ENCODE measurements around the gene NGDN.
A peak's percentile ranks its signal among the peaks of the same experiment; 100 is the strongest.

NGDN gene

DNA sequence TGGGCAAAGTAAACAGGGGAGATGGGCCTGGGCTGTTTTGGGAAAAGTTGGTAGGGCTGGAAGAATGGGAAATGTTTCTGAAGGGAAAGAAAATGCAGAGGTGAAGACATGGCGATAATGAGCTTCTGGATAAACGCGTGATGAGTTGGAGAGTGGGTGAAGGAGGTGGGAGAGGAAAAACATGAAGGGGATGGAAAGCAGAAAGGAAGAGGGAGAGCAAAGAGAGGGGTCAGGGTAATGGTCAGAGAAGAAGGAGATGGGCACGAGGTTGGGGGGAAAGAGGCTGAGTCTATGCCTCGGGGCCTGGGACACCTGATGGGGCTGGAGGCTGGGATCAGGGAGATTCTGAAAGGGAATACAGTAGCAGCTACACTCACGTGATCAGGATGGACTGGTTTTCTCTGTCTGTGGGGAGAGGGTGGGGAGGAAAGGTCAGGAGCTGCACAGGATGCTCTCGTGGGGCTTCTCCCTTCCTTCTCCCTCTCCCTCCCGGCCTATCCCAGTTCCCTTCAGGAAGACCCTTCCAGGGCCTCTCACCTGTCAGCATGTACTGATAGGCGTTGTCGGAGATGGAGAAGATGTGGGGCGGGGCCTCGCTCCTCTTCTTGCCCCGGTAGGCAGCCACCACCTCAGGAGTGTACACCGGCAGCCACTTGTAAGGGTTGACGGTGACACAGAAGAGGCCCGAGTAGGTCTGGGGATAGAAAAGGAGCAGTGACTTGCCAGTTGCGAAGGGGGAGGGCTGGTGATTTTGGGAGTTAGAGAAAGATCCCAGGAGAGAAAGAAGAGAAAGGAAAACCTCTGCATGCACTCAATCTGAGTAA, 37.2 kb upstream of the NGDN start:
- no peaks in the 10 kb centered on the region for H3K9me3 ChIP-seq (ENCODE audit: control insufficient read depth, low read length)
- H3K36me3 ChIP-seq (ENCODE audit: control insufficient read depth, insufficient read depth, low read length), result no peaks in the 10 kb centered on the region
- H3K4me3 ChIP-seq (ENCODE audit: extremely low read depth, insufficient read depth, low read length, poor library complexity, severe bottlenecking), result no peak overlapping the region
- WGBS, 2 experiments (ENCODE audit: insufficient coverage in 2 of 2), result 90 to 92% methylated on average over 11 to 12 of the region's 17 CpGs
- H3K4me1 ChIP-seq (ENCODE audit: control insufficient read depth, insufficient read depth, low read length, poor library complexity, severe bottlenecking), result peaks cover 25% of the 10 kb centered on the region
- no peak overlapping the region for H3K27ac ChIP-seq (ENCODE audit: low read depth, low read length, severe bottlenecking)

DNA sequence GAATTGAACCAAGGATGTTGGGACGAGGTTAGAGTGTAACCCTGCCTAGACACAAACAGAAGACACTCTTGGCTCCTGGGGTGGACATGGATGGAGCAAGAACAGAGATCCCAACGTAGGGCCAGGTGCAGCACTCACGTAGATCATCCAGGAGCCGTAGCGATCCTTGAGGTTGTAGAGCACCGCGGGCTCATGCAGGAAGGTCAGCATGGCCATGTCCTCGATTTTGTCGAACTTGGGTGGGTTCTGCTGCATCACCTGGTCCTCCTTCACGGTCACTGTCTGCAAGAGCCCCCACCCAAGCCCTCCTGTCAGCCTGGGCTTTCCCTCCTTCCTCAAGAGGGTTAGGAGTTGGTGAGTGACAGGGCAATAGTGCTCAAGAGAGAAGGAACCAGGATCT, 36.6 kb upstream of the NGDN start:
- Histone ChIP-seq H3K4me1 (ENCODE audit: control insufficient read depth, insufficient read depth, low read length, poor library complexity, severe bottlenecking) (peaks cover 25% of the 10 kb centered on the region), H3K9me3 (ENCODE audit: control insufficient read depth, low read length) (no peaks in the 10 kb centered on the region), H3K27ac (ENCODE audit: low read depth, low read length, severe bottlenecking) (no peak overlapping the region), H3K36me3 (ENCODE audit: control insufficient read depth, insufficient read depth, low read length) (no peaks in the 10 kb centered on the region), H3K4me3 (ENCODE audit: extremely low read depth, insufficient read depth, low read length, poor library complexity, severe bottlenecking) (no peak overlapping the region)
- 93 to 99% methylated on average over 9 of the region's 10 CpGs for WGBS, 2 experiments (ENCODE audit: insufficient coverage in 2 of 2)

DNA sequence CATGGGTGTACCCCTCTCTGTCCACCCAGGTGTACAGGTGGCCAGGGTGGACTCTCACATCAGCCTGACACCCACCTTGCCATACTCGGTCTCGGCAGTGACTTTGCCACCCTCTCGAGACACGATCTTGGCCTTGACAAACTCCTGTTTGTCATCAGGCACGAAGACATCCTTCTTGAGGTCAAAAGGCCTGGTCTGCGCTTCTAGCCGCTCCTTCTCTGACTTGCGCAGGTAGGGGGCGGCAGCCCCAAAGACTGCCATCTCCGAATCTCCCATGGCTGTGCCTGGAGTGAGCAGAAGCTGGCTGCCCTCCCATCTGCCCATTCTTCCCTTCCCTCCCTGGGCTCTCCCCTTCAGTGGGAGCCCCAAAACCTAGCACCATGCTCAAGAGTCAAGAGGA, 36.0 kb upstream of the NGDN start:
- Histone ChIP-seq H3K4me3 (ENCODE audit: extremely low read depth, insufficient read depth, low read length, poor library complexity, severe bottlenecking) (no peak overlapping the region), H3K9me3 (ENCODE audit: control insufficient read depth, low read length) (no peaks in the 10 kb centered on the region), H3K27ac (ENCODE audit: low read depth, low read length, severe bottlenecking) (no peak overlapping the region), H3K4me1 (ENCODE audit: control insufficient read depth, insufficient read depth, low read length, poor library complexity, severe bottlenecking) (peaks cover 25% of the 10 kb centered on the region), H3K36me3 (ENCODE audit: control insufficient read depth, insufficient read depth, low read length) (no peaks in the 10 kb centered on the region)
- 81 to 84% methylated on average over 10 of the region's 10 CpGs for WGBS, 2 experiments (ENCODE audit: insufficient coverage in 2 of 2)

DNA sequence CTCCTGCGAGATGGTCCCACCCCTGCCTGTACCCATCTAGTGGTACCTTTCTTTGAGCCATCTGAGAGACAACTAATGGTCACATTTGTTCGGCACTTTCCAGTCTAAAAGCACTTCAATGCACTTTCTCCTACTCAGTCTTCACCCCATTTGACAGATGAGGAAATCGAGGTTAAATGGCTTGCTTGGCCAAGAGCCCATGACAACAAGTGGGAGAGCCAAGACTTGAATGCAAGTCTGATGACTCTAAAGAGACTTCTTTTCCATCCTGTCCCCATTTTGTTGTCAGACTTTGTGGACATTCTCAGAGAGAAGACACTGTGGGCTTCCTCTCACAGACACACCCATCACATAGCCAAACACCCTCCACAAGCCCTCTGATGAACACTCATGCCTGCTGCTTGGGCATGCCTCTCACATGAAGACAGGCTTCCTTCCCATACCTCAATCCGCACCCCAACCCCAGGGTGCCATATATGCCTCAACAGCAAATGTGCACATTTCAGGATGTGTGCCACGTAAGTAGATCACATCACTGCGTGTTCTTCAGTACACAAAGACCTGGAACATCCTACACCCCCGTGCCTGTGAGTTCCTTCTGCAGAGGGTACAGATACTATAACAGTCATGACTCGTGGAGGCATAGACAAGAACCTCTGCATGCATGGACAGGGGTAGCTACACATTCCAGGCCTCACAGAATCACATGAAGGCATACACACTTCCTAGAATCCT, 34.8 kb upstream of the NGDN start:
- H3K4me1 ChIP-seq (ENCODE audit: control insufficient read depth, insufficient read depth, low read length, poor library complexity, severe bottlenecking), result peaks cover 25% of the 10 kb centered on the region
- no peak overlapping the region for H3K27ac ChIP-seq (ENCODE audit: low read depth, low read length, severe bottlenecking)
- H3K36me3 ChIP-seq (ENCODE audit: control insufficient read depth, insufficient read depth, low read length), result no peaks in the 10 kb centered on the region
- no peak overlapping the region for H3K4me3 ChIP-seq (ENCODE audit: extremely low read depth, insufficient read depth, low read length, poor library complexity, severe bottlenecking)
- no peaks in the 10 kb centered on the region for H3K9me3 ChIP-seq (ENCODE audit: control insufficient read depth, low read length)
- WGBS, 2 experiments (ENCODE audit: insufficient coverage in 2 of 2), result 87 to 95% methylated on average over 7 to 8 of the region's 8 CpGs

DNA sequence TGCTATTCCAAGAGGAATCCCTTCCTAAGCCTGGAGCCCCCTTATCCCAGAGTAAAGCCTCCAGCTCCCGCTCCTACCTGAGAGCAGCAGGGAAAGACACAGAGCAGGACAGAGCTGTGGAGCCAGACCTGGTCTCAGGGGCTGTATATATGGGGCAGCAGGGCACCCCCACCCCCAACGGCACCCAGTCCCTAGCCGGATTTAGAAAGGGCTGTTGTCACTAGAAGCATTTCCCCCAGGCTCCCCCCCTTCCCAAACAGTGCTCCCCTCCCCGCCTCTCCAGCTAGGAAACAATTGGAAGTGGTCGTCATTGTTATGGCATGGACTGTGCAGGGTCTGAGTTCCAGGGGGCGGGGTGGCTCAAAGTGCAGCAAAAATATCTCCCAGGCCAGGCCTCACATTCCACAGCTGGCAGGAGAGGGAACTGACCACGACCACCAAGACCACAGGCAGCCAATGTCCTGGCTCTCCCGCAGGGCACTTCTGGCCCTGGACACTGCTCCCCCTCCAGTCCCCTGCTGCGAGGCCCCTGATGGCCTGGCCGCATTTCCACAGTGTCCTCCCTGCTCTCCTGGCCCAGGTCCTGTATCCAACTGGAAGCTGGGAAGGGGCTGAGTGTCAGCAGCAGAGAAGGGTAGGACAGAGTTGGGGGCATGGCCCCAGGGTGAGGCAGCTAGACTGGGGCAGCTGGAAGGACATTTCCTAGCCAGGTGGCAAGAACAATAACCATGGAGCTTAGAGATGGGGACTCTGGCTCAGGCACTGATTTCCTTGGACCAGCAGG, 33.8 kb upstream of the NGDN start, which contains the start of gene MYH7:
MYH7 (minus strand) TSS at position 118 of the 784 bp plus-strand sequence. CDS start 1,928 bp downstream, outside the sequence.
- no peaks in the 10 kb centered on the region for H3K9me3 ChIP-seq (ENCODE audit: control insufficient read depth, low read length)
- peak within 1 kb of the TSS; percentile 68 for H3K27ac ChIP-seq (ENCODE audit: low read depth, low read length, severe bottlenecking)
- 66 to 73% methylated on average over 4 of the region's 10 CpGs for WGBS, 2 experiments (ENCODE audit: insufficient coverage in 2 of 2)
- H3K36me3 ChIP-seq (ENCODE audit: control insufficient read depth, insufficient read depth, low read length), result no peaks in the 10 kb centered on the region
- no peak within 1 kb of the TSS for H3K4me3 ChIP-seq (ENCODE audit: extremely low read depth, insufficient read depth, low read length, poor library complexity, severe bottlenecking)
- peaks cover 22% of the 10 kb centered on the region for H3K4me1 ChIP-seq (ENCODE audit: control insufficient read depth, insufficient read depth, low read length, poor library complexity, severe bottlenecking)

DNA sequence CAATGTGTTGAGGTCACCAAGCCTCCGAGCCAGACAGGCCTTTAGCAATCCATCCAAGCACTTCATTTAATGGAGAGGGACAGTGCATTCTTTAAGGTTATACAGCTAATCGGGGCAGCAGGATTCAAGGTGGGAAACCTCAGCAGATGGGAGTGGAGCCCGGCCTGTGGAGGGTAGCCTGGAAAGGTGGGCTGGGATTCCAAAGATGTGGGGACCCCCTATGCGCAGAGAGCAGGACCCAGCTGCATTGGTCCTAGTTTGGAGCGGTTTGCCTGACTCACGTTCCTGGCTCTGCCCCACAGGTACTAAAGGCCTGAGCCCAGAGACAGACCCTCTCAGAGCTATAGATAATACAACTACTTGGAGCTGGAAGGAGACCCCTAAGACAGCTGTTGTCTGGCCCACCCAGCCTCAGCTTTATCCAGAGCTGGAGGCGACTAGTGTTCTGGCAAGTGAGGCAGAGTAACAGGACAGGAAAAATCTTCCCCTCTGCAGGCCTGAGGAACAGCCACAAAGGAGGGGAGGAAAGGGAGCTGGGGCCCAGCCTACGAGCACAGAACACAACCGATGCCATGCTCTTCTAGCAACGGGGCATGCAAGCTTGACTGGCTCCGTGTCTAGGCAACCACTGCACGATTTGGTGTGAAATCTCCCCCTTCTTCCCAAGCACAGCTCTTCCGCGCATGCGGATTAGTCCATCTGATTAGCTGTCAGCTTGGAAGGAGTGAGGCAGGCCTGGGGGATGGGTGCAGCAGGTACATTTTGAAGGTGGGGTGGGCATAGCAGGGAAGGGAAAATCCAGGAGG, 33.0 kb upstream of the NGDN start:
- WGBS, 2 experiments (ENCODE audit: insufficient coverage in 2 of 2), result 78 to 85% methylated on average over 12 to 15 of the region's 15 CpGs
- H3K4me1 ChIP-seq (ENCODE audit: control insufficient read depth, insufficient read depth, low read length, poor library complexity, severe bottlenecking), result peaks cover 22% of the 10 kb centered on the region
- H3K4me3 ChIP-seq (ENCODE audit: extremely low read depth, insufficient read depth, low read length, poor library complexity, severe bottlenecking), result no peak overlapping the region
- no peaks in the 10 kb centered on the region for H3K9me3 ChIP-seq (ENCODE audit: control insufficient read depth, low read length)
- no peaks in the 10 kb centered on the region for H3K36me3 ChIP-seq (ENCODE audit: control insufficient read depth, insufficient read depth, low read length)
- peak overlapping the region; percentile 68 for H3K27ac ChIP-seq (ENCODE audit: low read depth, low read length, severe bottlenecking)

DNA sequence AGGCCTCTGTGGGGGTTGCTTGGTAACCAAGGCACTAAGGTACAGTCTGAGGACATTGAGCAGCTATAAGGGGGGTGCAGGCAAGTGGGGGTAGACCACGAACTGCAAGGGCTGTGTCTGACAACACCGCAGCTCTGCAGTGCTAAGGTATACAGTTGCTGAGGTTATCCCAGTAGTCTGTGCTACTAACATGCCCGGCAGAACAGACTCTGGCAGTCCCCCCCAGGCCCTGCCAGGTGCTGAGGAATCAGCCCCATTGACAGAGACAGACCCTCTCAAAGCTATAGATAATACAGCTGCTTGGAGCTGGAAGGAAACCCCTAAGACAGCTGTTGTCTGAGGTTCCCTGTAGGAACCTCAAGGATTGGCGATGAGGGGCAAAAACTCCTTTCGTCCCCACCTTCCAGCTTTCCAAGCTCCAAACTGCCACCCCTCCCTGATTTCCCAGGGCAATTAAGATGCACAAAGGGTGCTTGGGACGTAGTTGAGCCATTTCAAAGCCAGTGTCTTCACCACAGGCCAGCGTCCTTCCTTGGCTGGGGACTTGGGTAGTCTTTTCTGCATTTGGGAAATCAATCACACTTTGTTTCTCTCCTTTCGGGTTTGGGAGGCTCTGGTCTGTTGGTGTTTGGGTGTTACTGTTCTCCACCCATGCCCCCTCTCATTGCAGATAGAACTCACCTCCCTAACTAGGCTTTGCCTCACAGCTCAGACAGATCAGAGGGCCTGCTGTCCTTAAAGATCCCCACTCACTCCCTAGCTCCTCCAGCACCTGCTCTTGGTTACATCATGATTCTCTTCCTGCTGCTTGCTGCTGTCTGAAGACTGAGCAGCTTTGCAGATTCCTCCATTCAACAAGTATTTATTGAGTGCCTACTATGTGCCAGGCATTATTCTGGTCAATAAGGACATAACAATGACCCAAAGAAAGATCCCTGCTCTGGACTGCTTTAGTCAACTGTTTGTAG, 32.1 kb upstream of the NGDN start:
- WGBS, 2 experiments (ENCODE audit: insufficient coverage in 2 of 2), result 89 to 92% methylated on average over 6 of the region's 8 CpGs
- Histone ChIP-seq H3K4me1 (ENCODE audit: control insufficient read depth, insufficient read depth, low read length, poor library complexity, severe bottlenecking) (peaks cover 22% of the 10 kb centered on the region), H3K27ac (ENCODE audit: low read depth, low read length, severe bottlenecking) (no peak overlapping the region), H3K36me3 (ENCODE audit: control insufficient read depth, insufficient read depth, low read length) (no peaks in the 10 kb centered on the region), H3K9me3 (ENCODE audit: control insufficient read depth, low read length) (no peaks in the 10 kb centered on the region), H3K4me3 (ENCODE audit: extremely low read depth, insufficient read depth, low read length, poor library complexity, severe bottlenecking) (no peak overlapping the region)

DNA sequence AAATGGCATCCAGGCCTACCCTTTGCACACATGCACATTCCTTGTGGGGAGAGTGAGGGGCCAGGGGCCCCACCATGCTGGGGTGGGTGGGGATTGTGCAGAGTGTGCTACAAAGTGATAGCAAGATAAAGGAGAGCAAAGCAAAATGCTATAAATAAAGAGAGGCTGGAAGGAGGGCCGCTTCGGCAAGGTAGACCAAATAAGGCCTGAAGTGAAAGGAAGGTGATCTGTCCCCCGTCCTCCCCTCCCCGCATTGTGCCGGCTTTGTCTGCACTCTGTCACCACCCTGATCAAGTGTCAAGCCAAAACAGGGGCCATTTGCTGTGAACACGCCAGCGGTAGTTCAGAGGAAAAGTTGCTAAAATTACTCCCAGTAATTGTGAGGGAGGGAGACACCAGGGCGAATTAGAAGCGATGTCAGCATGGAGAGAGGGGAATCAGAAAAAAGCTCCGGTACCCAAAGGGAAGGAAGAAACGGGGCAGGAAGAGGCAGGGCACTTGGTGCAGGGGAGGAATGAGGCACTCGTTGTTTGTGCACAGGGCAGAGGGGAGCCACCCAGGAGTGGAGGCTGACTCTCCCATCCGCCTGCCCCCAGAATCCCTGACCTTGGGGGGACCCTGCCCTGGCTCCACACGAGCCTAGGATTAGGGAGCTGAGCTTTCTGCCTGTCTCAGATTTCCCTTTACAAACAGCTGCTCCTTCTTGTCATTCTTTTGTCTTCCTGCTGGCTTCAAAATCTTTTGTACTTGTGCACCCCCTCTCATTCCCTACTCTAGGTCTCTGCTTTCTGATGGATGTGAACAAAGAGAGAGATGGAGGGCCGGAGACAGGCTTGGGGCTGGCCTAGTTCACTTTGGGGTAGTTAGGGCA, 31.2 kb upstream of the NGDN start:
- Histone ChIP-seq H3K4me1 (ENCODE audit: control insufficient read depth, insufficient read depth, low read length, poor library complexity, severe bottlenecking) (peaks cover 24% of the 10 kb centered on the region), H3K4me3 (ENCODE audit: extremely low read depth, insufficient read depth, low read length, poor library complexity, severe bottlenecking) (no peak overlapping the region), H3K9me3 (ENCODE audit: control insufficient read depth, low read length) (no peaks in the 10 kb centered on the region), H3K27ac (ENCODE audit: low read depth, low read length, severe bottlenecking) (no peak overlapping the region), H3K36me3 (ENCODE audit: control insufficient read depth, insufficient read depth, low read length) (no peaks in the 10 kb centered on the region)
- 63 to 75% methylated on average over 11 to 12 of the region's 15 CpGs for WGBS, 2 experiments (ENCODE audit: insufficient coverage in 2 of 2)
